Stimulated activated CD4-positive, alpha-beta T cell treated with anti-CD3 and anti-CD28 coated beads, TNF-alpha, amount 100 ng/mL, for 48 hours (primary cell): Measurements from ENCODE around the gene EPC1.
"Not testable (repeated sequence)": the region's sequence is repeated elsewhere in the genome, so short reads cannot be mapped to it uniquely, and the experiment has no call there.

Experiments
- DNase-seq, 3 donors: peaks; one replicate each; pipeline ENCODE4 v3.0.0-alpha.2; 2020; ENCODE audit warnings: low read depth in 3 of 3

Gene EPC1

DNA sequence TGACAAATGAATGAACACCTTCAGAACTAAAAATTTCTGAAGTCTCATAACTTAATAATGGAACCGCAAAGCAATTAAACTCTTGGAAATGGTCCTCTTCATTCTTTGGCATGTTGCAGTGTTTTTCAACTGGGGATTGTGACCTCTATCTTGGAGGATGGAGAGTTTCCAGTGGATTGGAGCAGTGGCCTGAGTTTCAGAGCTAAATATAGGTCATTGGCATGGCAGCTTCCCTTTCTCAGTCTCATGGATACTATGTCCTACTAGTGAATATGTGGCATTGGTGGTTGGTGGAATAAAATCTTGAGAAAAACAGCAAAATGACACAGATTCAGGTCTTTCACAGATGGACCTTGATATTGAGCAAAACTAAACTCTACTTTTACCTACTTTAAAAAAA lies 24.1 kb upstream of the EPC1 start:
- DNase-seq: no peak

DNA sequence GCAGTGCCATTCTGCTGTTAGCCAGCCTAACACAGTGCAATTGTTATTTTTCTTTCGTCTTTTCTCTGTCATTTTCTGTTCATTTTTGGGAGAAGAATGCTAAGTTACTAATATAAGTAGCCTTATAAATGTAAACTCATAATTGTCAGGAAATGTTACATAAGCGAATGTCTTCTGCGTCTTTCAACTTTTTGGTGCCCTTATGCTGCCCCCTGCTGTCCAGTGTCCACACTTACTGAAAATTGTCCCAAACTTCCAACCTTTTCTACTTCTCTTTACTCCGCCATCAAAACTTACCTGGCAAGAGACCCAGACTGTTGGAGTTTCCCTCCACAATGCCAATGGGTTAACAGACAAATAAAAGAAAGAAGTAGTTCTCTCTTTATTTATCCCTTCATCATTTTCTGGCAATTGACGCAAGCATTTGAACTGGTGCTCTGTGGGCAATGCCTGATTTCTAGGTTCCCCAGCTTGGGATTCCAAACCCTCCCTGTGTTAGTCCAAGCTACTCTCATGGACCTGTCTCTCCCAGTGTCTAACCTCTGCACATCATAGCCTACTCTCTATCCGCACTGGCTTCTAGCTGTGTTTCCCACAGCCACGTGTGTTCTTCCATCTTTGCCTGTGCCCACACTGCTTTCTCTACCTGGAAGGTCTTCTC lies 21.0 kb upstream of the EPC1 start:
- DNase-seq: peak; percentile 40 to 60 (median 60)

DNA sequence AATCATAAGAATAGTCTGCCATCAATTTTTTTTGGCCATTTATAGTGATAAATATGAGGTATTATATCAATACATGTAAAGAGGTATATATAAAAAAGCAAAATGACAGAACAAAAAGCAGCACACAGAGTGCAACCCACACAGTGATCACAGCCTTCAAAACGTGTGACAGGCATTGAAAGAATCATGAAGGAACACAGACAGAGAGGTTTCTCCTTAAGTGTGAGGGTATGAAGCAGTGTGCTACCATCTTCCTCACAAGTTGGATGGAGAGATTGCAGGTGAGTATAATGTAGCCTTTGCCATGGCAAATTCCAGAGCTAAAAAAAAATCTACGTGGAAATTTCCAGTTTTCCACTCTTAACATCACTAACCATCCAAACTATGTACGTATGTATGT lies 19.6 kb upstream of the EPC1 start:
- no peak for DNase-seq

DNA sequence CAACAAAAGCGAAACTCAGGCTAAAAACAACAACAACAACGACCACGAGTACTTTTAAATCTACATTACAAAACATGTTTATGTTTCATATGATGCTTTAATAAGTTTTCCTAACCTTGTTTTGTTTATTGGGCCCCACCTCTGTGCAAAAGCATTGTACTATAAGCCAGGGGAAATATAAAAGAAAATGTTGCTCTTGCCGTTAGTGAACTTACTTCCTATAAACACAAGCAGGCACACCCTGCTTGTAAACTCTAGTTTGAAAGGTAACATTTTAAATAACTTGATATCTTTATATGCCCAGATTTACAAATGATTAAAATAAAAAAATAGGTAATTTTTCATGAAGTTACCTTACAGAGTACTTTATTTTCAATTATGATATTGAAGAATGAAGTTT lies 19.2 kb upstream of the EPC1 start:
- DNase-seq: no peak

DNA sequence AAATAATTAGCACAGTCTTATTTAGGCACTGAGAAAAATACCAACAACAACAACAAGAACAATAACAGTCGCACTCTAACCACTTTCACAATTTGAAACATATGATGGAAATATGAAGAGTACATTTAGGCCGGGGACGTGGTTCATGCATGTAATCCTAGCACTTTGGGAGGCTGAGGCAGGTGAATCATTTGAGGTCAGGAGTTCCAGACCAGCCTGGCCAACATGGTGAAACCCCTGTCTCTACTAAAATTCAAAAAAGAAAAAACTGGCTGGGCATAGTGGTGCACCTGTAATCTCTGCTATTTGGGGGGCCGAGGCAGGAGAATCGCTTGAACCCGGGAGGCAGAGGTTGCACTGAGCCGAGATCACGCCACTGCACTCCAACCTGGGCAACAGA lies 18.4 kb upstream of the EPC1 start:
- DNase-seq: not testable (repeated sequence)

DNA sequence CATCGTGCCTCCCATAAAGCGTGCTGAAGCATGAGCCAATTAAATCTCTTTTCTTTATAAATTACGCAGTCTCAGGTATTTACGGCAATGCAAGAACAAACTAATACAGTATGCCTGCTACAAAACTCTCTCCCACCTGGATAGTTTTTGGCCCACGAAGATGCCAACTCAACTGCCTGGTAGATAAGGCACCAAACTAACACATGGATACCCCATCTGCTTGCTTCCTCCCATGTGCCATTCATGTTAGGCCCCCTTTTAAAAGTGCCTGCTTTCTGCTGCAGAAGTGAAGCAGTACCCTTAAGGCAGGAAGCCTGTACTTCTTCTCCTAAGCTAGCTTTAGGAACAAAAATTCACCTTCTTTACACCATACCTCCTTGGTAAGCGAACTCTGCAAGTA lies 15.6 kb upstream of the EPC1 start:
- no peak for DNase-seq

DNA sequence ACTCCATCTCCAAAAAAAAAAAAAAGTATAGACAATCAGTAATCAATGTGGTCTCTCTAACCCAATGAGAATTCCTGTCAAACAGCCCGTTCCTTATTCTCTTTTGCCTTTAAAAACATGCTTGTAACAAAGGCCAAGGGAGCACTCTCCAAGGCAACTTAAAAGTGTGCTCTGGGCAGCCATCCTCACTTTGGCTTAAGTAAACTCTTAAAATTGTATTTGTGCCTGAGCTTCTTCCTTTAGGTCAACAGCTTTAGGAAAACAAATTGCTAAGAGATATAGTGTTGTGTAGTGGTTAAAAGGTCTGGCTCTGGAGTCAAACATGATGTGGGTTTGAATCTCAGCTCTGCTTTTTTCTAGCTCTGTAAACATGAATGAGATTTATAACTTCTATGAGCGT lies 13.9 kb upstream of the EPC1 start:
- no peak for DNase-seq

DNA sequence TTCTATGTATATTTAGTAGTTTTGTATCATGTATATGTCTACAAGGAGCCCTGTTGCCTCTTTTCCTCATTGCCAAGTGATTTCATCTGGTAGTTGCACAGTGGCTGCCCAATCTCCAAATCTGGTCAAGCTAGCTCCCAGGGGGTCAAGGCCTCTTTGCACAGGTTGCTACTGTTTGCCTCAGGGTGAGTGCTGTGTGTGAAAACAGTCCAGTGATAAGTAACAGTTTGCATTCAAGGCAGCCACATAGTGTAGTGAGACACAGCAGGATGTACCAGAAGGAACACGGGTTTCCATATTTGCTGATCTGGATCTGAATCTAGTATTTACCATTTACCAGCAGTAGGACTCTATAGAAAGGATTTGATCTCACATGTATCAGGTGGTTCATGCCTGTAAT lies 13.3 kb upstream of the EPC1 start:
- no peak for DNase-seq

DNA sequence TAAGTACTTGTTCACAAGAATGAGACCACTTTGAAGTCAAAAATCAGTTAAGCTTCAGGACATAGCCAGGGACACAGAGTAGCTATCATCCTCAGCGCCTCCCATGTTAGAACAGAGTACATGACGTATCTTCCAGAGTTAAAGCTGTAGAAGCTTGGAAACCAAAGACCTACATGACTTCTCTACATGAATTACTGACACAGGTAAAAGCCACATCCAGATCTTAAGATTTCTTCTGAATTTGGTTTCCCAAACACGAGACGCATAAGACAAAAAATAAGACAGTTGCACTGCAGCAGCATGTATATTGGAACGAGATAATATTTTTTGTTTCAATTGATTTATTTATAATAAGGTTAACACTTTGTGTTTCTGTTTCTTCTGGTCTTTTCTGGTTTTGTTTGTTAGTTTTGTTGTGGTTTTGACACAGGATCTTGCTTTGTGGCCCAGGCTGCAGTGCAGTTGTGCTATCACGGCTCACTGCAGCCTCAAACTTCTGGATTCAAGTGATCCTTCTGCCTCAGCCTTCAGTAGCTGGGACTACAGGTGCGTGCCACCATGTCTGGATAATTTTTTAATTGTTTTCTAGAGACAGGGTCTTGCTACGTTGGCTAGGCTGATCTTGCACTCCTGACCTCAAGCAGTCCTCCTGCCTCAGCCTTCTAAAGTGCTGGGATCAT lies 10.2 kb upstream of the EPC1 start:
- DNase-seq: no peak

DNA sequence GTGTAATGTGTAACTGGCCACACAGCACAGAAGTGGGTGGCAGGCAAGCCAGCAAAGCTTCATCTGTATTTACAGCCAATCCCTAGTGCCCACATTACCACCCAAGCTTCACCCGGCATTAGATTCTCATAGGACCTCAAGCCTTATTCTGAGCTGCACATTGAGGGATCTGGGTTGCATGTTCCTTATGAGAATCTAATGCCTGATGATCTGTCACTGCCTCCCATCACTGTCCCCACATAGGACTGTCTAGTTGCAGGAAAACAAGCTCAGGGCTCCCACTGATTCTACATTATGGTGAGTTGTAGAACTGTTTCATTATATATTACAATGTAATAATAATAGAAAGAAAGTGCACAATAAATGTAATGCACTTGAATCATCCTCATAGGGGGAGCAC lies 7.7 kb upstream of the EPC1 start:
- not testable (repeated sequence) for DNase-seq

DNA sequence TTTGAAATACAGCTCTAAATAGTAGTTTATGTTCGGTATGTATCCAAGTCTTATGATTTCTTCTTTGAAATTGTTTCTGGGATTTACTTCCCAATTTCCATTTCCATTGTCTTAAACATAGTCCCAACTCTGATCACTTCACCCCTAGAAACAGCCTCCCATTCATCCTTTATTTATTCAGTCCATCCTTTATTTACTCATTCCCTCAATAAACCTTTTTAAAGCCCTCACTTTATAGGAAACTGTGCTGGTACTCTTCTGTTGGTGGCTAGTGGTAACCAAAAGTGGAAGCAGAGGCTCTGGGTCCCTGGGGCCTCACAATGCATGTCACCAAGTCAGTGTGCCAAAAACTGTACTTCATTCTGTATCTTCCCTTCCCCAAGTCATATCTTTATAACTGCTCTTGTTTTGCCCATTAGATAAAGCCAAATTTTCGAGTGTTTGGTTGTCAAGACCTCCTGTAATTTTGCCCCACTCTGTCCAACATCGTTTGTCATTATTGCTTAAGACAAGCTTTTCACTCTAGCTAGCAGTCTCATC lies 3.9 kb upstream of the EPC1 start:
- DNase-seq: no peak

DNA sequence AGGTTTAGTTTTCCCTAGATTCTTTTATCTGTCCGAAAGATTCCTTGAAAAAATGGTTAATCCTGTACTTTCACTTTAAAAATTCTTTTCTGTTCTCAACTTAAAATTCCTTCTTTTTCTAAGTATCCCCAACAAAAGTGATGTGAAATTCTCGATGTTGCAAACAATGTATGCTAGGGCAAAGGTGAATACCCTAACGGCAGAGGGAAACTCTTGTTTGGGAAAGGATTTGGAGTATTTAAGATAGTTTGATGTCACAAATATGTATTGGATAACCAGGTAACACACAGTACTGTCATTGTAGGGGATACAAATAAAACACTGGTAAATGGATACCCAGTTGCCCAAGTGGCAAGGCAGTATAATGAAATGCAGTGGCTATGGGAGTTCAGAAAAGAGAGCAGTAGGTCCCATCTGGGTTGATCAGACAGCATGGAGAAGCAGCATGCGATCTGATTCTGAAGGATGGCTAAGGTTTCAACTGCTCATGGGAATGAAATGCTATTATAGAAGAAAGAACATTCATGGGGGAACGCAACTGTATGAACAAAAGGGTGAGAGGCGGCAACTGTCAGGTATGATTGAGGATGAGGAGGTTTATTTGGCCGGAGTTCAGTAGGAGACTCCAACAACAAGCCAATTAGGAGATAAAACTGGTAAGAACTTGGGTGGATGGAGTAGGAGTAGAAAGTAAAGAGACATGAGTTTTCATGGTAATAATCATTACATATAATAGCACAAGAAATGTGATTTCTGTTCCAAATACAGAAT lies 3.2 kb upstream of the EPC1 start:
- no peak for DNase-seq

DNA sequence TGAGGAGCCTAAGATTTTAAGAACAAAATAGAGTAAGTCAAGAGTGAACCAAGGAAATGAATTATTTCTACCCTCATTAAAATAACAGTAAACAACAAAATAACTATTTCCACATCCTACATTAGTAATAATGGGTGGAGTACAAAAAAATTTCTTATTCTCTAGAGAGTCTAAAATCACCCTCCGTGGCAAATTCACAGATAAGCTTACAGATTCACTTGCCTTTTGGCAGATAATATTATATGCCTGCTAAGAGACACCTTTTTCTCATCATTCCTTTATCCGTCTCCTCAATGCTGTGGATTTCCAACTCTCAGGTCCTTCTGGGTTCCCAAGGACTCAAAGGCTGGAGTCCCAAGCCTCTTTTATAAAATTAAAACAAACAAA lies 2.2 kb upstream of the EPC1 start:
- no peak for DNase-seq

DNA sequence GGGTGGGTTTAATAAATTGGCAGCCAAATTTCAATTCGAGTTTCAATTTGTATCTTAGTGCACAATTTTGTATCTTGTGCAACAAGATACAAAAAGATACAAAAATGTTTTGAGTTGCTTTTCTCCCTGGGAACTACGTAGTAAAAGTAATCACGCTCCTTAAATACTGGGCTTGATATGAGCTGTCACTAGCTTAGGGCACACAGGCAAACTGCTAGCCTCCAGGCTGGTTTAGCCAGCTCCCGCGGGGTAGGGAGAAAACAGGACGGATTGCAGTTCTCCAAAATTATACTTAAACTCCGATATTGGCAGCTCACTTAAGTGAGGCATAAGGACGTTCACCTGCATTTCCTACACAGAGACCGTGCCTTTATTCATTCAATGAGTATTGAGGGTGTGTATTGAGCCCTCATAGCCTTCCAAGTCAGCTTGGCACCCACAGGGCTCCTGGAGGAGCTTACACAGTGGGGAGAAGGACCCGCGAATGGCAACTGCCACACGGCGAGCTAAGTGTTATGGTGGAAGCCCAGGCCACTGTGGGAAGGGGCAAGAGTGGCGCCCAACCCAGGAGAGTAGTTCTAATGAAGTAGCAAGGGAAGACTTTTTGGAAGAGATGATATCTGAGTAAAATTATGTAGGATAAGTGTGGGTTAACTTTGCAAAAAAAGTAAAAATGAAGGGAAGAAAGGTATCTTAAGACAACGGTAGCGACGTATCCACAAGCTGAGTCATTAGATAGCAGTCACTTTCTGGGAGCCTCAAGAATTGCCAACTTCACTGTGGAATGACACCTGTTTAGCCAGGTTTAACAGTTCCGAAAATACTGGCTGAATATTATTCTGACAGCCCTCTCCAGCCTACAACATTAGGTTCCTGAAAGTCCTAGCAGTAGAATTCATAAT lies 1.6 kb upstream of the EPC1 start:
- no peak for DNase-seq

DNA sequence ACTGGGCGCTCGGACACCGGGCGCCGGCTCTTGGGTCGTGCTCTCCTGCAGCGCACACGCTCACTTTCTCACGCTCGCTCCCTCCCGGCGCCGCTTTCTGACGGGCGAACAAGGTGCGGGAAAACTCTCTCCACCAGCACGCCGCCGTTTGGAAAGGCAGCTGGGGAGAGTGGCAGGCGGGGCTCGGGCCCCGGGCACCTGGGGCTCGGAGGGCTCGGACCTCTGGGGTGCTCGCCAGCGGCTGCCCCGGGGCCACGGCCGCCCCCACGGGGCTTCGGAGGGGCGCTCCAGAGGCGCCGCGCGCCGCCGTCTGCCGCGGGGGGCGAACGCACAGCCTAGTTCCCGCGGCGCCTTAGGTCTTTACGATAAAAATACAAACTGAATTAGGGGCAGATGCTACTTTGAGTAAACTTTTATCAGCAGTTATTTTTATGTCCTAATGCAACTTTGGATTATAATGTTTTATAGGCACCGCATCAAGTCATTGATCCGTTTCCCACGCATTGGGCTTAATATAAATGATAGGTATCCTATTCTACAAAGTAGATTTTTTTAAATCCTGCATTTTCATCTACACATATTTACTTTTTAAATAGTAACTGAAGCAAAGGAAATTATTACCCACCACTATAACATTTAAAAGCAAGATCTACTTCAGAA lies 535 bp upstream of the EPC1 start:
- DNase-seq: no peak

DNA sequence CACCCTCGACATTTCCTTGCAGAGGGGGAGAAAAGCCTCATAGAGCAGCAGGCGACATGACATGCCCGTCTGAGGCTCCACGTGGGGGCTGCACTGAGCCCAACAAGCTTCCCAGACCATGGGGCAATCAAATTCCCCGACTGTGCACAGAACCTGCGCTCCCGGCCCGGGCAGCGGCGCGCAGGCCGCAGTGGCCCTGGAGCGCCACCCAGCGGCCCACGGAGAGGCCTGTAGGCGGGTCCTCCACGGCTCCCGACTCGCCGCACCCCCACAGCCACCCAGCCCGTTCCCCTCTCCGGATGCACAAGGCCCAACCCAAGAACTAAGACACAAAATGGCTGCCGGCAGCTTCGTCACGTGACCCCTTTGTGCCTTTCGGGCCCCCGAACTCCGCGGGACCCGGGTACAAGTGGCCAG lies 816 bp downstream of the EPC1 start:
- DNase-seq: peak; percentile 91 to 97 (median 93)

DNA sequence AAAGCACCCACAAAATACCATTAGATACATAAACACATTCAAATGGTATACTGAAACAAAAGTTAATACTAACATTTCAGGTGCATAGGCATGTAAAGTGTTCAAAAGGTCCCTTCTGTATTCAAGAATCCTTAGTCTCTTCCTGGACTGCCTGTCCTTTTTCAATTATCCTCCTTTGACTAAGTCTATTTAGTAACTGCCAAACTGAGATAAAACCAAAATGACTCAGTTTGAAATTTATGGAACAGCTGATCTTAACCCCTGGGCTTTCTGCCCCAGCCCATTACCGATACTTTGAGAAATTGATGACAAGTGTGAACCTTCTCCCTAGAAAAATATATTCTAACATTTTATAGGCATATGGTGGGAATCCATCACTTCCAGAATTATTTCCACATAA lies 5.4 kb downstream of the EPC1 start:
- no peak for DNase-seq

DNA sequence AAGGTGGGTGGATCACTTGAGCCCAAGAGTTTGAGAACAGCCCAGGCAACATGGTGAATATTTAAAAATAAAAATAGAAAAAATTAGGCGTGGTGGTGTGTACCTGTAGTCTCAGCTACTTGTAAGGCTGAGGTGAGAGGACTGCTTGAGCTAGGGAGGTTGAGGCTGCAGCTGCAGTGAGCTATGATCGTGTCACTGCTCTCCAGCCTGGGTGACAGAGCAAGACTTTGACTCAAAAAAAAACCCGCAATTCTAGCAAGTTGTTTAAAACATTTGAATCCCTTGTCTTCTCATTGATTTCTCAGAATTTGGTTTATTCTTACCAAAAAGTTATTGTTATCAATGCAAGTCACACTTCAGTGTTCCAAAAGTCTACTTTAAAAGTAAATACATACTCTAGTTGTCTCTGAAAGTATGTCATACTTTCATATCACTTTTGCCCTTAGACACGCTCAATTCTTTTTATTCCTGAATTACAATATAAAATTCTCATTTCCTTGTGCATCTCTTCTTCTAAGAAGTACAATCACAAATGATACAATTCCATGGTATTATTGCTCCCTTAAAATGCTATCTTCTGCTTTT lies 6.3 kb downstream of the EPC1 start:
- DNase-seq: no peak

DNA sequence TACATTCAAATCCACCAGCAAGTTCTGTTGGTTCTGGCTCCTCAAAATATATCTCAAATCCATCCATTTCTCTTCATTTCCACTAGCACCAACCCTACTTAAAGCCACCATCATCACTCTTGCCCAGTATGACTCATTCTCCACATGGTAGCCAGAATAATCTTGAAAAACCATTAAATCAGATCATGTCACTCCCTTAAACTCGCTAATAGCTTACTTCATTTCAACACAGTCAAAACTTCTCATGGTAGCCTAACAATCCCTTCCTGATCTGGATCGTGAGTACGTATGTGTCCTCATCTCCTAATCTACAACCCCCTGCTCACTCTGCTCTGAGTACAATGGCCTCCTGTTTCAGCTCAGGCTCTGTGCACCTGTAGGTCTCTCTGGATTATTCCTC lies 8.7 kb downstream of the EPC1 start:
- DNase-seq: no peak

DNA sequence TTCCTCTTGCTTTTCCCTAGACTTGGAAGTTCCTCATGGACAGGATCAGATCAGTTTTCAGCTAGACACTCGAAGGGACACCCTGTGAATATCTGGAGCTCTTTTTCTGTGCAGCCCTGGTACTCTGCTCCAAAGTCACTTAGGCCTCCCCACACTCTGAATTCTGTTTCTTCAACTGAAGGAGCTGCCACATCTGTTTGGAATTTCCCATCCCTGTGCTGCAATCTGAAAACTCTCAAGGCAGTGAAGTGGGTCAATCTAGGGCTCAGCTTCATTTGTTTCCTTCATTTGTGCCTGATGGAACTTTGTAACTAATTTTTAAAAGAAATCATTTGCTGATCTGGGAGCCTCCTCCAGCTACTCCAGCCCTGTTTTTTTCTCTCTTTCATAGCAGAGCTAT lies 9.6 kb downstream of the EPC1 start:
- no peak for DNase-seq

DNA sequence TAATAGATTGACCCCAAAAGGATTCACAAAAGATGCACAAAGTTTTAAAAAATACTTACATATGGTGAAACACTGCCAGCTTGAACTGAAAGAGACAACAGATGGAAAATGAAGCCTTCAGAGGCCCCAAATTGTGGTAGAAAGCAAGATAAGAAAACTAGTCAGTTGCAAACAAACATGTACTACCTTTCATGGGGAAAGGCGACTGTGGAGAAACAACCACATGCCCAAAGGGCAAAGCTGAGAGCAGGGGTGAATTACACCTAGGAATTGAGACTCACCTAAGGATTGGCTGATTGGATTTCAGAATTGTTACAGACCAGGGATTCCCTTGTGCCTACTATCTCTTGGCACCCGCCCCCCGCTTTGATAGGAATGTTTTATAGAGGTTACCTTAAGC lies 13.1 kb downstream of the EPC1 start:
- no peak for DNase-seq
